PC-9 (cell line): ENCODE data around the gene APOBEC2. TPM values are rescaled to one million over a fixed set of nuclear protein-coding genes. Genes with fewer than 3 reads are reported as not detected.

Experiments
- BruUV-seq: library from RNA; stranded (reverse); fragments of 400-500 nt; replicated peaks from 2 replicates; lab custom pipeline; 2021; lab: Mats Ljungman, UMichigan
- CTCF ChIA-PET: fragments of 300-600 bp; sonication (Branson Sonifier 250); formaldehyde crosslinking; loops from one replicate; lab custom pipeline; 2022; ENCODE audit warnings: antibody characterized with exemption; lab: Charles Lee
- POLR2A ChIA-PET: fragments of 300-600 bp; sonication (Branson Sonifier 250); formaldehyde crosslinking; loops from one replicate; lab custom pipeline; 2022; ENCODE audit warnings: antibody characterized with exemption; ENCODE audit not compliant: unreplicated experiment; lab: Charles Lee
- DNase-seq, 2 experiments: peaks; one replicate each; pipeline versions ENCODE4 v3.0.0 to v3.0.0-alpha.2; 2015 to 2022; ENCODE audit warnings: mixed read lengths in 1 of 2
- H2AFZ ChIP-seq: fragments of 200-600 bp; sonication (generic); 2 replicates; pipeline ENCODE4 v1.8.1; 2017; ENCODE audit warnings: antibody characterized with exemption
- H3F3A ChIP-seq: fragments of 200-600 bp; sonication (generic); 2 replicates; pipeline ENCODE4 v1.8.1; 2017; ENCODE audit warnings: antibody characterized with exemption, mild to moderate bottlenecking, low read depth; ENCODE audit not compliant: insufficient read depth
- H3K27ac ChIP-seq: fragments of 200-600 bp; sonication (generic); 2 replicates; pipeline ENCODE4 v1.6.1; 2016; ENCODE audit warnings: mixed run types
- H3K27me3 ChIP-seq: fragments of 200-600 bp; sonication (generic); 2 replicates; pipeline ENCODE4 v1.6.1; 2016; ENCODE audit warnings: low read depth, mixed run types; ENCODE audit not compliant: insufficient read depth
- H3K36me3 ChIP-seq: fragments of 200-600 bp; sonication (generic); 2 replicates; pipeline ENCODE4 v1.6.1; 2016; ENCODE audit warnings: low read depth, mixed run types
- H3K4me1 ChIP-seq: fragments of 200-600 bp; sonication (generic); replicated peaks from 2 replicates; pipeline ENCODE4 v1.6.1; 2016; ENCODE audit warnings: mixed run types; ENCODE audit not compliant: insufficient read depth
- H3K4me2 ChIP-seq: fragments of 200-600 bp; sonication (generic); 2 replicates; pipeline ENCODE4 v1.6.1; 2017; ENCODE audit warnings: mixed run types
- H3K4me3 ChIP-seq: fragments of 200-600 bp; sonication (generic); 2 replicates; pipeline ENCODE4 v1.6.1; 2016; ENCODE audit warnings: mixed run types
- H3K79me2 ChIP-seq: fragments of 200-600 bp; sonication (generic); 2 replicates; pipeline ENCODE4 v1.6.1; 2017; ENCODE audit warnings: low read depth, mixed run types
- H3K9me2 ChIP-seq: fragments of 200-600 bp; sonication (generic); 2 replicates; pipeline ENCODE4 v1.8.1; 2017; ENCODE audit warnings: mild to moderate bottlenecking; ENCODE audit not compliant: insufficient read depth
- H3K9me3 ChIP-seq: fragments of 200-600 bp; sonication (generic); 2 replicates; pipeline ENCODE4 v1.8.1; 2016; ENCODE audit warnings: low read depth; ENCODE audit not compliant: insufficient read depth
- H4K20me1 ChIP-seq: fragments of 200-600 bp; sonication (generic); 2 replicates; pipeline ENCODE4 v1.8.1; 2017; ENCODE audit not compliant: insufficient read depth
- EZH2 ChIP-seq: fragments of 200-600 bp; sonication (generic); IDR thresholded peaks from 2 replicates; pipeline ENCODE4 v1.8.0; 2017; ENCODE audit warnings: antibody characterized with exemption, low read depth
- intact Hi-C: fragments of 100-400 bp; cut with micrococcal nuclease; formaldehyde crosslinking; loops from one replicate; pipeline ENCODE4 v1.10.0; 2022; ENCODE audit not compliant: unreplicated experiment
- total RNA-seq: library from RNA; stranded (reverse); gene quantifications from 2 replicates; pipeline ENCODE4 v1.2.3, GENCODE V29; 2021
- TF ChIP-seq, protein P1 (sequence below): fragments of 200-600 bp; sonication (generic); conservative IDR thresholded peaks from 2 replicates; pipeline ENCODE4 v1.6.1; 2017; ENCODE audit warnings: mixed run types, antibody characterized with exemption, mild to moderate bottlenecking, moderate library complexity

The APOBEC2 gene
- total RNA-seq, 1 experiment from 2014 or later: not detected

DNA sequence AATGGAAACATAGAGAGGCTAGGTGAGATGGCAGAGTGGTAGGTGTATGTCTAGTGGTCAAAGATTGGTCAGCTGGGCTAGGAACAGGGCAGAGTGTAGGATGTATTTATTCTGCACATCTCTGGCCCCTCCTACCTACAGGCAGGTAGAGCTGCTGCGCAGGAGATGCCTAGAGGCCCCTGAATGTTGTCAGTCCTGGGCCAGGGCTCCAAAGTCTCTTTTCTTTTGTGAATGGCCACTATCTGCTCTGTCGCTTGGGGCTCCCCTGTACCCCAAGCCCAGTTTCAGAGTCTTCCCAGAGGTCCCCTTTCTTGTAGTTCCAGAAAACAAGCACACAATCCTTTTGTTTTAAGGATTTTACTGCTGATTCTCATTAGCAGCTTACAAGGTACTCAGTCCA is 5.7 kb upstream of the APOBEC2 start:
- ChIA-PET POLR2A (no interaction called here), CTCF (no interaction called here)
- Histone ChIP-seq H2AFZ (no peak overlapping the region), H3K27ac (no peak overlapping the region), H3K4me3 (no peak overlapping the region), H3K9me3 (no peaks in the 10 kb centered on the region), H3K79me2 (no peaks in the 10 kb centered on the region), H3K27me3 (no peaks in the 10 kb centered on the region), H3K9me2 (no peaks in the 10 kb centered on the region), H3K36me3 (no peaks in the 10 kb centered on the region), H3K4me2 (no peak overlapping the region), H3K4me1 (no peaks in the 10 kb centered on the region), H3F3A (no peaks in the 10 kb centered on the region), H4K20me1 (no peaks in the 10 kb centered on the region)
- intact Hi-C loops: no loop called here
- TF ChIP-seq, protein P1, sequence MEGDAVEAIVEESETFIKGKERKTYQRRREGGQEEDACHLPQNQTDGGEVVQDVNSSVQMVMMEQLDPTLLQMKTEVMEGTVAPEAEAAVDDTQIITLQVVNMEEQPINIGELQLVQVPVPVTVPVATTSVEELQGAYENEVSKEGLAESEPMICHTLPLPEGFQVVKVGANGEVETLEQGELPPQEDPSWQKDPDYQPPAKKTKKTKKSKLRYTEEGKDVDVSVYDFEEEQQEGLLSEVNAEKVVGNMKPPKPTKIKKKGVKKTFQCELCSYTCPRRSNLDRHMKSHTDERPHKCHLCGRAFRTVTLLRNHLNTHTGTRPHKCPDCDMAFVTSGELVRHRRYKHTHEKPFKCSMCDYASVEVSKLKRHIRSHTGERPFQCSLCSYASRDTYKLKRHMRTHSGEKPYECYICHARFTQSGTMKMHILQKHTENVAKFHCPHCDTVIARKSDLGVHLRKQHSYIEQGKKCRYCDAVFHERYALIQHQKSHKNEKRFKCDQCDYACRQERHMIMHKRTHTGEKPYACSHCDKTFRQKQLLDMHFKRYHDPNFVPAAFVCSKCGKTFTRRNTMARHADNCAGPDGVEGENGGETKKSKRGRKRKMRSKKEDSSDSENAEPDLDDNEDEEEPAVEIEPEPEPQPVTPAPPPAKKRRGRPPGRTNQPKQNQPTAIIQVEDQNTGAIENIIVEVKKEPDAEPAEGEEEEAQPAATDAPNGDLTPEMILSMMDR: no peak
- TF ChIP-seq EZH2: no peak
- no TSS peak for BruUV-seq
- no peak for DNase-seq

DNA sequence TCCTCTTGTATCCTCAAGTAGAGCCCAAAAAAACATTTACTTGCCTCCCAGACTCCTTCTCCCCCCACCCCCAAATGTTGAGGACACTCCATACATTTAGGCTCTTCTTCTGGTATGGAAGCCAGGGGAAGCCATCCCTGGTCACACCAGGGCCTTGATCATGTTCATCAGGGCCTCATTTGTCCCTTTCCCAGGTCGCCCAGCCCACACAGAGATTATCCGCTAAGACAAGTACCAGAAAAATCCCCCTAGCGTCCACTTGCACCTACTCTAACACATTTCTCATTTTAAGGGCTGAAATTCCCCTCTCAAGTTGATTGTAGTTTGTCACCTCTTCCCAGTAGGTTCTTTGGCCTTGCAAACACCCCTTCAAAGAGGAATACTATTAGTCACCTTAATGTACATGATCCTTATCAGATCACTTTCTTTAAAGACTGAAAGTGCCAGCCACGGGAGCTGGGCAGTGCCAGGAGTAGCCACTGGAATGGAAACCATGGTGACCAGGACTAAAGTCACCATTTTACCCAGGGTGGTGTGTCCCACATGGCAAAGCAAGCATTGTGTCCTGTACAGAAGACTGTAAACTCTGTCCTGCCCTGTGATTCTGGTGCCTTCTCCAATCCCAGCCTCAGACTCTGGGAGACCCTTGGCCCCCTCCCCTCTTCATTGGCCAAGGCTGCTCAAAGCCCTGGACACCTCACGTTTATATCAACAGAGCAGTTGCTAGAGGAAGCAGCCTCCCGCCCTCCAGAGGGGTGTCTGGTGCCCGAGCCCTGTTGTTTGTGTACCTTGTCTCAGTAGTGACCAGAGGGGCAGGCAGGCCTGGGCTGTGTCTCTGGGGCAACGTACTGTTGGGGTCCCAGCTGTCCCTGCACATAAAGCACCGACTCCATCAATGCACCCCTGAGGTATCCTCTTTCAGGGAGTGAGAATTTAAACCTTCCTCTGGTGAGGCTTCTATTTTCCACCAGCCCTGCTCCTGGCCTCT is 5.0 kb upstream of the APOBEC2 start:
- no peaks in the 10 kb centered on the region for H3K9me2 ChIP-seq
- no peaks in the 10 kb centered on the region for H3K4me1 ChIP-seq
- ChIA-PET CTCF (no interaction called here), POLR2A (no interaction called here)
- DNase-seq: peak; percentile 35 to 55
- H3F3A ChIP-seq: no peaks in the 10 kb centered on the region
- TF ChIP-seq, protein P1: no peak
- TF ChIP-seq EZH2: no peak
- H3K9me3 ChIP-seq: no peaks in the 10 kb centered on the region
- BruUV-seq: no TSS peak
- H3K27ac ChIP-seq: no peak overlapping the region
- no peak overlapping the region for H3K4me2 ChIP-seq
- H3K79me2 ChIP-seq: no peaks in the 10 kb centered on the region
- no peaks in the 10 kb centered on the region for H3K36me3 ChIP-seq
- no peak overlapping the region for H2AFZ ChIP-seq
- no peaks in the 10 kb centered on the region for H4K20me1 ChIP-seq
- intact Hi-C loops: no loop called here
- no peak overlapping the region for H3K4me3 ChIP-seq
- no peaks in the 10 kb centered on the region for H3K27me3 ChIP-seq

DNA sequence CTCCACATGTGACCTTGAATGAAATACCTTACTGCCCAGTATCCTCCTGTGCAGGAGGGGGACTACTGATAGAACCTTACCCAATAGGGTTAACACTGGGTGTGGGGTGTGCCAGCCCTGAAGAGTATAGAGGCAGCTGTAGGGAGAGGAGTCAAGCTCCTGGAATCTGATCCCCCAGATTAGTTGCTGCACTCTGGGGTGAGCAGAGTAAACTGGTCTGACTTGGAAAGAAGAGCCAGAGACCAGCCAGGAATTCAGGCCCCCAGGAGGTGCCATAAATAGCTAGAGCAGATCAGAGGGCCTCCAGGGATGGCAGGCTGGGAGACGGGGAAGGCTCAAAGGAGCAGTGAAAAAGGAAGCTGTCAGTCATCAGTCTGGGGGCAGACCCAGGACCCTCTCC is 3.5 kb upstream of the APOBEC2 start:
- Histone ChIP-seq H3F3A (no peaks in the 10 kb centered on the region), H3K4me3 (no peak overlapping the region), H3K36me3 (no peaks in the 10 kb centered on the region), H2AFZ (no peak overlapping the region), H3K4me2 (no peak overlapping the region), H3K27ac (no peak overlapping the region), H4K20me1 (no peaks in the 10 kb centered on the region), H3K9me2 (no peaks in the 10 kb centered on the region), H3K27me3 (no peaks in the 10 kb centered on the region), H3K79me2 (no peaks in the 10 kb centered on the region), H3K4me1 (no peaks in the 10 kb centered on the region), H3K9me3 (no peaks in the 10 kb centered on the region)
- intact Hi-C loops: no loop called here
- ChIA-PET POLR2A (interaction anchor here (0.6 kb wide), 1 partner anchor 41 kb away, joined by 5 read pairs; no protein-coding TSS in a partner anchor), CTCF (interaction anchor here (0.6 to 1.5 kb wide), 2 partner anchors 11 to 555 kb away, joined by 3 to 5 read pairs; partner anchors contain the start of gene UNC5CL)
- no peak for TF ChIP-seq EZH2
- TF ChIP-seq, protein P1: no peak
- no TSS peak for BruUV-seq
- DNase-seq: peak in 1 of 2 experiments; percentile 37
